ENCODE data around the gene SVBP. TPM values are rescaled to one million over a fixed set of nuclear protein-coding genes. Genes with fewer than 3 reads are reported as not detected.

Gene SVBP
- total RNA-seq, 1 experiment from 2014 or later = 41.3 TPM

DNA sequence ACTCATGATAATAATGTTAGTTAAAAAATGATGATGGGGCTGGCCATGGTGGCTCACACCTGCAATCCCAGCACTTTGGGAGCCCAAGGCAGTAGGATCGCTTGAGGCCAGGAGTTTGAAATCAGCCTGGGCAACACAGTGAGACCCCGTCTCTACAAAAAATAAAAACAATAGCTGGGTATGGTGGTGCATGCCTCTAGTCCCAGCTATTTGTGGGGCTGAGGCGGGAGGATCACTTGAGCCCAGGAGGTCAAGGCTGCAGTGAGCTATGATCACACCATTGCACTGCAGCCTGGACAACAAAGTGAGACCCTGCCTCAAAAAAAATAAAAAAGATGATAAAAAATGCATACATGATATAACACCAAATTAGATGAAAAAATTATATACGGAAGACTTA is 55.6 kb downstream of the SVBP start:
- TF ChIP-seq, protein P1, sequence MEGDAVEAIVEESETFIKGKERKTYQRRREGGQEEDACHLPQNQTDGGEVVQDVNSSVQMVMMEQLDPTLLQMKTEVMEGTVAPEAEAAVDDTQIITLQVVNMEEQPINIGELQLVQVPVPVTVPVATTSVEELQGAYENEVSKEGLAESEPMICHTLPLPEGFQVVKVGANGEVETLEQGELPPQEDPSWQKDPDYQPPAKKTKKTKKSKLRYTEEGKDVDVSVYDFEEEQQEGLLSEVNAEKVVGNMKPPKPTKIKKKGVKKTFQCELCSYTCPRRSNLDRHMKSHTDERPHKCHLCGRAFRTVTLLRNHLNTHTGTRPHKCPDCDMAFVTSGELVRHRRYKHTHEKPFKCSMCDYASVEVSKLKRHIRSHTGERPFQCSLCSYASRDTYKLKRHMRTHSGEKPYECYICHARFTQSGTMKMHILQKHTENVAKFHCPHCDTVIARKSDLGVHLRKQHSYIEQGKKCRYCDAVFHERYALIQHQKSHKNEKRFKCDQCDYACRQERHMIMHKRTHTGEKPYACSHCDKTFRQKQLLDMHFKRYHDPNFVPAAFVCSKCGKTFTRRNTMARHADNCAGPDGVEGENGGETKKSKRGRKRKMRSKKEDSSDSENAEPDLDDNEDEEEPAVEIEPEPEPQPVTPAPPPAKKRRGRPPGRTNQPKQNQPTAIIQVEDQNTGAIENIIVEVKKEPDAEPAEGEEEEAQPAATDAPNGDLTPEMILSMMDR (conservative IDR thresholded peaks at IDR 0.05) = no peak
- Histone ChIP-seq H2AK5ac (ENCODE audit: insufficient read length, low read length) (no peak overlapping the region), H3K9me3 (ENCODE audit: control insufficient read depth, low read depth, low read length) (no peaks in the 10 kb centered on the region), H2BK20ac (ENCODE audit: low read depth, low read length, poor library complexity, severe bottlenecking) (no peak overlapping the region), H2BK5ac (ENCODE audit: insufficient read length, low read length) (no peak overlapping the region), H3T11ph (ENCODE audit: low read length) (no peak overlapping the region), H3K14ac (ENCODE audit: insufficient read depth, low read length) (no peak overlapping the region), H3K18ac (ENCODE audit: insufficient read length, low read depth, low read length) (no peak overlapping the region), H3K9ac (ENCODE audit: extremely low read depth, insufficient read length, low read length) (no peak overlapping the region), H2BK12ac (ENCODE audit: insufficient read length, low read depth, low read length) (no peak overlapping the region), H2AFZ (ENCODE audit: low read length) (no peak overlapping the region), H2BK120ac (ENCODE audit: low read depth, low read length, poor library complexity, severe bottlenecking) (no peak overlapping the region), H4K20me1 (ENCODE audit: control insufficient read depth, insufficient read depth, insufficient read length) (no peaks in the 10 kb centered on the region), H3K56ac (ENCODE audit: insufficient read length, low read depth, low read length) (no peak overlapping the region), H4K91ac (ENCODE audit: insufficient read length, low read depth, low read length) (no peak overlapping the region), H3K4me2 (ENCODE audit: insufficient read depth, insufficient read length, low read length) (no peak overlapping the region), H3K27ac (ENCODE audit: insufficient read length, low read depth, low read length) (no peak overlapping the region), H3K23ac (ENCODE audit: insufficient read length, low read depth, low read length) (no peak overlapping the region), H3K4ac (ENCODE audit: low read depth, low read length) (no peak overlapping the region), H3K79me1 (ENCODE audit: insufficient read depth, low read depth, low read length, poor library complexity, severe bottlenecking) (no peaks in the 10 kb centered on the region), H3K4me1 (ENCODE audit: insufficient read depth, low read length) (no peaks in the 10 kb centered on the region), H4K5ac (ENCODE audit: insufficient read length, low read depth, low read length) (no peak overlapping the region), H4K8ac (replicated peaks; ENCODE audit: insufficient read length, low read depth, low read length) (no peak overlapping the region), H3K23me2 (ENCODE audit: insufficient read length, low read depth, low read length, poor library complexity, severe bottlenecking) (peaks cover 7% of the 10 kb centered on the region), H2BK15ac (ENCODE audit: low read depth, low read length) (no peak overlapping the region), H3K27me3 (ENCODE audit: insufficient read depth, low read length) (no peaks in the 10 kb centered on the region), H3K79me2 (ENCODE audit: insufficient read depth, low read length) (no peaks in the 10 kb centered on the region)
- no peak overlapping the region for H3K4me3 Mint-ChIP-seq
- peaks cover 0 to 3% of the 10 kb centered on the region in 2 experiments; a peak in 3 of 4 replicates for H3K4me1 Mint-ChIP-seq
- DNase-seq = no peak
- peaks cover 9 to 42% (median 39%) of the 10 kb centered on the region in 3 experiments; a peak in 6 of 7 replicates for H3K36me3 Mint-ChIP-seq (ENCODE audit: insufficient read depth in 1 of 3, low read depth in 3 of 3)
- H3K27me3 Mint-ChIP-seq (ENCODE audit: low read depth) = no peaks in the 10 kb centered on the region
- no peak overlapping the region for H3K27ac Mint-ChIP-seq
- no peaks in the 10 kb centered on the region for H3K9me3 Mint-ChIP-seq
- WGBS (ENCODE audit: extremely low coverage, insufficient read length, low lambda C conversion rate) = no CpG with 5 or more reads among the region's 4 CpGs
